HepG2 (cell line): Measurements from ENCODE around the gene AP2A2. TPM values are rescaled to one million over a fixed set of nuclear protein-coding genes. Genes with fewer than 3 reads are reported as not detected.

Experiments used
- ATAC-seq: fragments of 200-7000 bp; cut with Tn5 transposase; 3 replicates; pipeline ENCODE4 v1.9.1; 2020; ENCODE audit warnings: mild to moderate bottlenecking, moderate library complexity
- BruUV-seq: library from RNA; stranded (reverse); fragments of 400-500 nt; replicated peaks from 2 replicates; lab custom pipeline; 2021; lab: Mats Ljungman, UMichigan
- CTCF ChIA-PET: fragments of 300-600 bp; formaldehyde crosslinking; extraction: SDS; loops from one replicate; lab custom pipeline; 2021; ENCODE audit warnings: low total read pairs, inconsistent platforms, low intra/inter-chr PET ratio; lab: Yijun Ruan, JAX
- POLR2A ChIA-PET: fragments of 350-600 bp; sonication (Branson Sonifier 250); formaldehyde crosslinking; loops from one replicate; lab custom pipeline; 2020; ENCODE audit warnings: antibody characterized with exemption, inconsistent platforms; lab: Yijun Ruan, JAX
- DNase-seq: peaks from one replicate; pipeline ENCODE4 v3.0.0-alpha.2; 2015; ENCODE audit warnings: low spot score
- FAIRE-seq: peaks from 3 replicates; lab custom pipeline; 2011; peaks lifted over from hg19 to GRCh38; lab: Jason Lieb, UNC
- H2AFZ ChIP-seq: one replicate; pipeline ENCODE4 v1.6.1; 2011; ENCODE audit warnings: low read length, inconsistent platforms
- H3K27ac ChIP-seq: fragments of 300-600 bp; 3 replicates; pipeline ENCODE4 v1.8.0; 2011; ENCODE audit warnings: mixed run types, mild to moderate bottlenecking, mixed read lengths, low read length, inconsistent platforms; ENCODE audit not compliant: insufficient read depth; ENCODE audit errors: extremely low read length
- H3K27me3 ChIP-seq, 2 experiments: fragments of 200-600 bp in 1 of 2; 2 replicates in 1 of 2; 3 replicates in 1 of 2; pipeline versions ENCODE4 v1.6.0 to v1.8.0; 2011; ENCODE audit warnings: low read length in 2 of 2, mild to moderate bottlenecking in 2 of 2, moderate library complexity in 2 of 2, inconsistent platforms in 1 of 2; ENCODE audit not compliant: insufficient read depth in 2 of 2, control insufficient read depth in 1 of 2
- H3K36me3 ChIP-seq, 2 experiments: fragments of 200-600 bp in 1 of 2; replicated peaks in 1 of 2; 2 replicates in 1 of 2; 3 replicates in 1 of 2; pipeline versions ENCODE4 v1.5.1 to v1.8.0; 2011; ENCODE audit warnings: low read length in 2 of 2, inconsistent platforms in 1 of 2; ENCODE audit not compliant: insufficient read depth in 2 of 2, control insufficient read depth in 1 of 2
- H3K4me1 ChIP-seq: 2 replicates; pipeline ENCODE4 v1.5.1; 2012; ENCODE audit warnings: low read length, inconsistent platforms; ENCODE audit not compliant: insufficient read depth
- H3K4me2 ChIP-seq: 2 replicates; pipeline ENCODE4 v1.6.0; 2011; ENCODE audit warnings: low read depth, low read length, inconsistent platforms
- H3K4me3 ChIP-seq, 3 experiments: fragments of 200-600 bp in 1 of 3; sonication (generic), shearing (Covaris generic) in 1 of 3; replicated peaks in 1 of 3; 2 replicates each; pipeline ENCODE4 v1.5.1; 2011 to 2016; ENCODE audit warnings: low read length in 3 of 3, inconsistent platforms in 2 of 3, low read depth in 2 of 3, mild to moderate bottlenecking in 2 of 3, control low read depth in 1 of 3, mixed read lengths in 1 of 3; ENCODE audit not compliant: insufficient read depth in 1 of 3
- H3K79me2 ChIP-seq: one replicate; pipeline ENCODE4 v1.6.1; 2011; ENCODE audit warnings: low read length, inconsistent platforms; ENCODE audit not compliant: insufficient read depth
- H3K9ac ChIP-seq: 2 replicates; pipeline ENCODE4 v1.6.0; 2011; ENCODE audit warnings: mild to moderate bottlenecking, low read depth, low read length, inconsistent platforms; ENCODE audit not compliant: insufficient read depth
- H3K9me3 ChIP-seq: 2 replicates; pipeline ENCODE4 v1.5.1; 2012; ENCODE audit warnings: mild to moderate bottlenecking, low read length
- H4K20me1 ChIP-seq: 2 replicates; pipeline ENCODE4 v1.6.0; 2011; ENCODE audit warnings: inconsistent platforms, mild to moderate bottlenecking, low read length, moderate library complexity; ENCODE audit not compliant: insufficient read depth
- AGO2 ChIP-seq: fragments of 200-400 bp; formaldehyde crosslinking; optimal IDR thresholded peaks from 2 replicates; pipeline ENCODE3; 2017; ENCODE audit warnings: mild to moderate bottlenecking, low read depth, low read length, moderate library complexity
- POLR2AphosphoS2 ChIP-seq: IDR thresholded peaks from 2 replicates; pipeline ENCODE4 v1.6.1; 2011; ENCODE audit warnings: low read depth, low read length, improper control_type of control experiment
- ZNF552 ChIP-seq: sonication (generic); formaldehyde crosslinking; IDR thresholded peaks from 2 replicates; pipeline ENCODE4 v1.9.0; 2022; ENCODE audit warnings: missing genetic modification reagents, mild to moderate bottlenecking, borderline replicate concordance
- WGBS: methylation state at CpG from one replicate; pipeline ENCODE4 v1.1.6; 2017; ENCODE audit warnings: low lambda C conversion rate; 5-methylcytosine and 5-hydroxymethylcytosine counted together
- in situ Hi-C: cut with HindIII; loops from 2 replicates; pipeline ENCODE4 v1.10.0; 2017; ENCODE audit warnings: low pct_unique_long_range_greater_than_20kb; ENCODE audit not compliant: extremely low pct_ligation_motif_present
- intact Hi-C: fragments of 100-400 bp; cut with micrococcal nuclease; formaldehyde crosslinking; loops from one replicate; pipeline ENCODE4 v1.10.0; 2022; ENCODE audit not compliant: unreplicated experiment
- polyA plus RNA-seq, 8 experiments: library from polyadenylated mRNA; depleted of rRNA in 3 of 8; stranded (reverse) in 7 of 8; unstranded in 1 of 8; fragments of >200 nt; fragmentation: Illumina TruSeq in 4 of 8; extraction: Trizol in 4 of 8; gene quantifications; 2 replicates each; pipeline versions ENCODE4 v1.2.1 to v1.2.3, GENCODE V29; 2011 to 2016; ENCODE audit warnings: low read depth in 4 of 8, missing spikeins in 1 of 8, mixed read lengths in 1 of 8; ENCODE audit not compliant: insufficient read depth in 1 of 8
- total RNA-seq, 5 experiments: library from RNA; depleted of rRNA; stranded (reverse); fragments of >200 nt; fragmentation: Illumina TruSeq; extraction: Trizol; gene quantifications; 2 replicates each; pipeline ENCODE4 v1.2.3, GENCODE V29; 2016; ENCODE audit warnings: low read depth in 1 of 5
- TF ChIP-seq, protein P1 (sequence below): sonication (generic); formaldehyde crosslinking; IDR thresholded peaks from 2 replicates; pipeline ENCODE4 v1.4.0; 2020; ENCODE audit warnings: mild to moderate bottlenecking, missing genetic modification reagents
- TF ChIP-seq, protein P2 (sequence below): sonication (generic); formaldehyde crosslinking; IDR thresholded peaks from 2 replicates; pipeline ENCODE4 v1.4.0; 2020; ENCODE audit warnings: missing genetic modification reagents, borderline replicate concordance

Gene AP2A2
- total and polyA plus RNA-seq, 2 of the 13 experiments (the other 11 are each of a cell fraction or from before 2014, with no cell fraction given): 25.7 to 75.7 TPM

GRCh38 chr11:1003159-1003558 is 77.5 kb downstream of the AP2A2 start (continued):
- TF ChIP-seq POLR2AphosphoS2 (no peak), ZNF552 (CRISPR knock-in tag) (no peak)
- TF ChIP-seq, protein P1, sequence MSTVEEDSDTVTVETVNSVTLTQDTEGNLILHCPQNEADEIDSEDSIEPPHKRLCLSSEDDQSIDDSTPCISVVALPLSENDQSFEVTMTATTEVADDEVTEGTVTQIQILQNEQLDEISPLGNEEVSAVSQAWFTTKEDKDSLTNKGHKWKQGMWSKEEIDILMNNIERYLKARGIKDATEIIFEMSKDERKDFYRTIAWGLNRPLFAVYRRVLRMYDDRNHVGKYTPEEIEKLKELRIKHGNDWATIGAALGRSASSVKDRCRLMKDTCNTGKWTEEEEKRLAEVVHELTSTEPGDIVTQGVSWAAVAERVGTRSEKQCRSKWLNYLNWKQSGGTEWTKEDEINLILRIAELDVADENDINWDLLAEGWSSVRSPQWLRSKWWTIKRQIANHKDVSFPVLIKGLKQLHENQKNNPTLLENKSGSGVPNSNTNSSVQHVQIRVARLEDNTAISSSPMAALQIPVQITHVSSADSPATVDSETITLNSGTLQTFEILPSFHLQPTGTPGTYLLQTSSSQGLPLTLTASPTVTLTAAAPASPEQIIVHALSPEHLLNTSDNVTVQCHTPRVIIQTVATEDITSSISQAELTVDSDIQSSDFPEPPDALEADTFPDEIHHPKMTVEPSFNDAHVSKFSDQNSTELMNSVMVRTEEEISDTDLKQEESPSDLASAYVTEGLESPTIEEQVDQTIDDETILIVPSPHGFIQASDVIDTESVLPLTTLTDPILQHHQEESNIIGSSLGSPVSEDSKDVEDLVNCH (CRISPR knock-in tag): no peak

DNA sequence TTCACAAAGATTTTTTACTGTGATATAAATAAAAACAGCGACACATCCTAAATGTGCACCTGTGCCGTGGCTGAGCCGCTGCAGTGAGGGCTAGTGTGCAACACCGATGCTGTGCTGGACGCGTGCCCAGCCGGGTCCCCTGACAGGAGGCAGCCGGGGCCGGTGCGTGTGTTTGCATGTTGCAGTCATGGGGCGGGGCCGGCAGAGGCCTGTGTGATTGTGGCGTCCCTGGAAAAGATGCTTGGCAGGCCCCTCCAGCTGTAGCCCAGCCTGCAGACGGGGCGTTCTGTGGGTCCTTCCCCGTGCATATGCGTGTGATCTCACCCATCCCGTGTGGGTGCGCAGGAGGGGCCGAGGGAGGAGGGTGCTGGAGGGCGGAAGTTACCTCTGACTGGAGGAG is 80.3 kb downstream of the AP2A2 start:
- BruUV-seq: no TSS peak
- no peak overlapping the region for H2AFZ ChIP-seq
- FAIRE-seq (no peak), DNase-seq (no peak), ATAC-seq (no peak)
- no peaks in the 10 kb centered on the region; a peak in 1 of 5 replicates for H3K27me3 ChIP-seq
- H3K4me2 ChIP-seq: no peak overlapping the region
- no peak overlapping the region for H3K27ac ChIP-seq
- H3K9me3 ChIP-seq: no peaks in the 10 kb centered on the region
- intact Hi-C loops (no loop called here), in situ Hi-C loops (no loop called here)
- no peaks in the 10 kb centered on the region for H3K79me2 ChIP-seq
- WGBS: 98% methylated on average over 16 of the region's 21 CpGs
- TF ChIP-seq, protein P2, sequence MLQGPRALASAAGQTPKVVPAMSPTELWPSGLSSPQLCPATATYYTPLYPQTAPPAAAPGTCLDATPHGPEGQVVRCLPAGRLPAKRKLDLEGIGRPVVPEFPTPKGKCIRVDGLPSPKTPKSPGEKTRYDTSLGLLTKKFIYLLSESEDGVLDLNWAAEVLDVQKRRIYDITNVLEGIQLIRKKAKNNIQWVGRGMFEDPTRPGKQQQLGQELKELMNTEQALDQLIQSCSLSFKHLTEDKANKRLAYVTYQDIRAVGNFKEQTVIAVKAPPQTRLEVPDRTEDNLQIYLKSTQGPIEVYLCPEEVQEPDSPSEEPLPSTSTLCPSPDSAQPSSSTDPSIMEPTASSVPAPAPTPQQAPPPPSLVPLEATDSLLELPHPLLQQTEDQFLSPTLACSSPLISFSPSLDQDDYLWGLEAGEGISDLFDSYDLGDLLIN (CRISPR knock-in tag): no peak
- peak; percentile 38 for TF ChIP-seq AGO2
- no peak overlapping the region for H3K4me3 ChIP-seq
- no peak overlapping the region for H3K9ac ChIP-seq
- CTCF ChIA-PET: no interaction called here
- no peaks in the 10 kb centered on the region for H3K4me1 ChIP-seq
- H3K36me3 ChIP-seq: peaks cover 42 to 84% of the 10 kb centered on the region in 2 experiments
- peaks cover 4% of the 10 kb centered on the region; the same call in 1 of the 2 replicates for H4K20me1 ChIP-seq
- POLR2A ChIA-PET: no interaction called here
